EH (cell line): ENCODE measurements around the gene CDC25B.

Experiments
- DNase-seq: peaks from one replicate; pipeline ENCODE4 v3.0.0-alpha.2; 2015; ENCODE audit warnings: low read depth

CDC25B gene

DNA sequence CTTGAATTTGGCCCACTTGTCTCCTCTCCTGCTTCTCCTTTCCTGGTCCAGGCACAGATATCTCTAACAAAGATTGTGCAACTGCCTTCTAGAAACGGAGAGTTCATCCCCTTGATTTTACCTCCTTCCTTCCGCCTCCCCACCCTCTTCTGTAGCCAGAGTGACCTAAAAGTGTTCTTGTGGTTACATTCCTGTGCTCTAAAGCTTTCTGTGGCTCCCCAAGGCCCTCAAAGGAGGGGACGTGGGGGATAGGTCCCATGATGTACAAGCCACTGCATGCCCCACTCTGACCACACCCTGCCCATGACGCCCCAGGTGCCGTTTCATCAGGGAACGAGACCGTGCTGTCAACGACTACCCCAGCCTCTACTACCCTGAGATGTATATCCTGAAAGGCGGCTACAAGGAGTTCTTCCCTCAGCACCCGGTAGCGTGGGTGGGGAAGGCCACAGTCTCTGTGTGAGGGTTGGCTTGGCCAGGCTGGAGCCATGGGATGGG lies 8.2 kb downstream of the CDC25B start:
- no peak for DNase-seq

DNA sequence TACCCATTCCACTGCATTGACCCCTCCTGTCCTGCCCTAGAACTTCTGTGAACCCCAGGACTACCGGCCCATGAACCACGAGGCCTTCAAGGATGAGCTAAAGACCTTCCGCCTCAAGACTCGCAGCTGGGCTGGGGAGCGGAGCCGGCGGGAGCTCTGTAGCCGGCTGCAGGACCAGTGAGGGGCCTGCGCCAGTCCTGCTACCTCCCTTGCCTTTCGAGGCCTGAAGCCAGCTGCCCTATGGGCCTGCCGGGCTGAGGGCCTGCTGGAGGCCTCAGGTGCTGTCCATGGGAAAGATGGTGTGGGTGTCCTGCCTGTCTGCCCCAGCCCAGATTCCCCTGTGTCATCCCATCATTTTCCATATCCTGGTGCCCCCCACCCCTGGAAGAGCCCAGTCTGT lies 8.7 kb downstream of the CDC25B start:
- DNase-seq: no peak

DNA sequence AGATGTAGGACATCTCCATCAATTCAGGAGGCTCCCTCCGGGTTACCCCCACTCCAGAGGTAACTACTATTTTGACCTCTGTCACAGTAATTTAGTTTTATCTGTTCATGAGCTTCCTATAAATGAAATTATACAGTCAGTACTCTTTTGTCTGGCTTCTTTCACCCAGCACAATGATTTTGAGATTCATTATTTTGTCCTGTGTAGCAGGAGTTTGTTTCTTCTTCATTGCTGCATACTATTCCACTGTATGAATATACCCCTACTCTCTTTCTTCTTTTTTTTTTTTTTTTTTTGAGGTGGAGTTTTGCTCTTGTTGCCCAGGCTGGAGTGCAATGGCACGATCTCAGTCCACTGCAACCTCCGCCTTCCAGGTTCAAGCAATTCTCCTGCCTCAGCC lies 12.4 kb downstream of the CDC25B start:
- no peak for DNase-seq

DNA sequence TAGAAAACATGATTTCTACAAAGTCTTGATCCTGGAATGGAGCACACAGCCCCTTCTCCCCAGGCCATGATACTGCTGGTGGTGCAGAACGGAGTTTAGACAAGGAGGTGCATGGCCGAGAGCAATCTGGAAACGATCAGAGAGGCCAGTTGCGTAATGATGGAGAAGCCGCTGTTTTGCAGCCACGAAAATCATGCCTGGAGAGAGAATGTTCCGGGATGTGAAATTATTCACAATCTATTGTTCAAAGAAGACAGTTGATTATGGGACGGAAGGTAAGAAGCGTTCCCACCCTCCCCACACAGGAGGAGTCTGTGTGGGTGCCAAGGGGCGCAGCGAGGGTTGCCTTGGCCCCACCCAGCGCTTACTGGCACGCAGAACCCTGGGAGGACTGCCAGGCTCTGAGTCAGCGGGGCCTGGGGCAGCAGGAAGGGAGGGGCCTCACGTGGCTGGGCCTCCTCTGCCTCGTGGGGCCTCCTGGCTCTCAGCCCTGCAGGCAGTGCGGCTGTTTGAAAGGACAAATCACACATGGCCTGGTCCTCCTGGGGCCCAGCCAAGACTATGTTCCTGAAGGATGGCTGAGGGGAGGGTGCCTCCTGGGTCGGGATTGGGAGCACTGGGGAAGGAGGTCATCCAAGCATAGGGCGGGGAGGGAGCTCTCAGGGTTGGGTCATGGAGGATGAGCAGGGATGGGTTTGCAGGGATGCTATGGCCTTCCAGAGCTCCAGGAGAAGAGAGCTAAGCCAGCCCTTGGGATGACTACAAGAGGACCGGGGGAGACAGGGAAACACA lies 15.6 kb downstream of the CDC25B start:
- DNase-seq: peak; percentile 99

DNA sequence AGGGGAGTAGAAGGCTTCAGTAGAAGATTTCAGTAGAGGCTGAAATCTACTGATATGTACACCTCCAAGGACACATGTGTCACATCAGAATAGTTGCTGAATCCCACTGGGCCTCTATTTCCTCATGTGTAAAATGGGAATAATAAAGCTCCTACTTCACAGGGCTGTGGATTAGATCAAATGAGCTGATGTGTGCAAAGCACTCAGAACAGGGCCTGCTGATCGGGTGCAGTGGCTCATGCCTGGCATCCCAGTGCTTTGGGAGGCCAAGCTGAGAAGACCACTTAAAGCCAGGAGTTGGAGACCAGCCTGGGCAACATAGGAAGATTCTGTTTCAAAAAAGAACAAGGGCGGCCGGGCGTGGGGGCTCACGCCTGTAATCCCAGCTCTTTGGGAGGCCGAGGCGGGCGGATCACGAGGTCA lies 16.2 kb downstream of the CDC25B start:
- DNase-seq: no peak

DNA sequence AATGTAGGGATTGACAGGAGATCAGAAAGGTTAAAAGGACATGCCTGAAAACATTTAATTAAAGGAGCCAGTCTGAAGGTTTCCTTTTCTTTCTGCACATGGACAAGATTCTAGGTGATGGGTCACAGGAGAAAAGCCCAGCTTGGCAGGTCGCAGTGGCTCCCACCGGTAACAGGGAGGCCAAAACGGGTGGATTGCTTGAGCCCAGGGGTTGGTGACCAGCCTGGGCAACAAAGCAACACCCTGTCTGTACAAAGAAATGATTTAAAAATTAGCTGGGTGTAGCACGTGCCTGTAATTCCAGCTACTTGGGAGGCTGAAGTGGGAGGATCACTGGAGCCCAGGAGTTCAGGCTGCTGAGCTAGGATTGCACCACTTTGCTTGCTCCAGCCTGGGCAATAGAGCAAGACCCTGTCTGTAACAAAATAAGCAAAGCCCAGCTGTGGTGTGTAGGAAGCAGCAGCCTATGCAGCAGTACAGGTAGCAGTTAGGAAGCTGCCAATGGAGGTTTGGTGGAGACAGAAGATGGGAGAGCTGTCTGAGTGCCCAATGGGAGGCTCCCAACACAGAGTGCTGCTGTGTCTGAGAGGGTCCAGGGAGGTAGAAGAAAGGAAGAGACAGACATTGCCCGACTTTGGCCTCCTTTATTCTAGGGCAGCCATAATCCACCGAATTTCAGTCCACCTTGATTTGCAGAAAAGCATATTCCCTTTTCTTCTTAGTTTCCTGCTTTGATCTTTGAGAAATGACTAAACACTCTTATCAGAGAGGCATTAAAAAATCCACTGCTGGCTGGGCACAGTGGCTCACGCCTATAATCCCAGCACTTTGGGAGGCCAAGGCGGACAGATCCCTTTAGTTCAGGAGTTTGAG lies 17.1 kb downstream of the CDC25B start:
- DNase-seq: no peak

DNA sequence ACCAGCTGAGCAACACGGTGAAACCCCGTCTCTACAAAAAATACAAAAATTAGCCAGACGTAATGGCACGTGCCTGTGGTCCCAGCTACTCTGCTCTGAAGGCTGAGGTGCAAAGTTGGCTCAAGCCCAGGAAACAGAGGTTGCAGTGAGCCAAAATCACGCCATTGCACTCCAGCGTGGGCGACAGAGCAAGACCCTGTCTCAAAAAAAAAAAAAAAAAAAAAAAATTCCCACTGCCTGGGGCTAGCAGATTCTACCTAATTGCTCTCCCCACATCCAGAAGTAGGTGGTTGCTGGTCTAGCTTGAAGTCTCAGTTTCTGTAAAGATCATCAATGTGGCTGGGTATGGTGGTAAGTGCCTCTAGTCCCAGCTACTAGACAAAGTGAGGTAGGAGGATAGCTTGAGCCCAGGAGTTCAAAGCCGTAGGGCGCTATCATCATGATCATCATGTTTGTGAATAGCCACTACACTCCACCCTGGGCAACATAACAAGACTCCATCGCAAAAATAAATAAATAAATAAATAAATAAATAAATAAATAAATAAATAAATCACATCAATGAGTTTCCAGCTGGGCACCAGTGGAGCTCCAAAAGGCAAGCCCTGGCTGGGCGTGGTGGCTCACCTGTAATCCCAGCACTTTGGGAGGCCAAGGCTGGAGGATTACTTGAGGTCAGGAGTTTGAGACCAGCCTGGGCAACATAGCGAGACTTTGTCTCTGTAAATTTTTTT lies 17.9 kb downstream of the CDC25B start:
- DNase-seq: no peak

DNA sequence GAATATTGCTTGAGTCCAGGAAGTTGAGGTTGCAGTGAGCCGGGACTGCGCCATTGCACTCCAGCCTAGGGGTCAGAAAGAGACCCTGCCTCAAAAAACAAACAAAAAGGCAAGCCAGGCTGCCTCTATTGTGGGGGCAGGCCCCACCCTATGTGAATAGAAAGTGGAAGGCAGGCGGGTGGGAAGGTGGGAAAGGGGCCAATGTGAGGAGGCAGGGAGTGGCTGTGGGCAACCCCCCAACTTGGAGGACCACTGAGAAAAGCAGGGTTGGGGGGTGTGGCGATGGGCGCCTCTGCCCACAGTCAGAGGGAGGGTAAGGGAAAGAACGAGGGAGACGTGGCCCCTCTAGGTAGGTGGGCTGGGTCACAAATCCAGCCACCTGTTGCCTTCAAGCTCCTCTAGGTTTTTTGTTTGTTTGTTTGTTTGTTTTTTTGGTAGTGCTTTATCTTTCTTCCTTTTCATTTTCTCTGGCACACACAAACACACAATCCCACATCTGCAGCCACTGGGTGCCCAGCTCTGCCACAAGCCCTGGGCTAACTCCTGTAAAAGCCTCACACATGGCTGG lies 18.9 kb downstream of the CDC25B start:
- DNase-seq: no peak

DNA sequence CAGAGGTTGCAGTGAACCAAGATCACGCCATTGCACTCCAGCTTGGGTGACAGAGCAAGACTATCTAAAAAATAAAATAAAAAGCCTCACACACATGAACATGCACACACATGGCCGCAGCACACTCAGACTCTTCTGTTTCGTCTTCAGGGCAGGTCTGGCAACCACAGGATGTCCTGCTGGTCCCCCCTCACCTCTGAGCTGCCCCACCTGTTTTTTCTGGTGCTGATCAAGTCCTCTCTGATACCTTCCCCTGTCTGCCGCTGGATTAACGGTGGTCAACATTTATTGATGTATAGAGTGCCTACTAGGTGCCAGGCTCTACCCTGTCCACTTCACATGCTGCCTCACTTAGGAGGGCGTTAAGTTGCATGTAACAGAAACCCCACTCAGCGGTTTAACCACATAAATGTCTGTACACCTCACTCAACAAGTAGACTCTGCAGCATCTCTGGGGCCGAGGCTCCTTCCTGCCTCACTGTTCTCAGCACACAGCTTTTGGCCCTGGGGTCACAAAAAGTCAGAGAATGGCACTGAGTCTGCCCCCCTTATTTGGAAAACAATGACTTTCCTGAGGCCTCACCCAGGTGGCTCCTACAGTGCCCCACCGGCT lies 19.7 kb downstream of the CDC25B start:
- DNase-seq: no peak

DNA sequence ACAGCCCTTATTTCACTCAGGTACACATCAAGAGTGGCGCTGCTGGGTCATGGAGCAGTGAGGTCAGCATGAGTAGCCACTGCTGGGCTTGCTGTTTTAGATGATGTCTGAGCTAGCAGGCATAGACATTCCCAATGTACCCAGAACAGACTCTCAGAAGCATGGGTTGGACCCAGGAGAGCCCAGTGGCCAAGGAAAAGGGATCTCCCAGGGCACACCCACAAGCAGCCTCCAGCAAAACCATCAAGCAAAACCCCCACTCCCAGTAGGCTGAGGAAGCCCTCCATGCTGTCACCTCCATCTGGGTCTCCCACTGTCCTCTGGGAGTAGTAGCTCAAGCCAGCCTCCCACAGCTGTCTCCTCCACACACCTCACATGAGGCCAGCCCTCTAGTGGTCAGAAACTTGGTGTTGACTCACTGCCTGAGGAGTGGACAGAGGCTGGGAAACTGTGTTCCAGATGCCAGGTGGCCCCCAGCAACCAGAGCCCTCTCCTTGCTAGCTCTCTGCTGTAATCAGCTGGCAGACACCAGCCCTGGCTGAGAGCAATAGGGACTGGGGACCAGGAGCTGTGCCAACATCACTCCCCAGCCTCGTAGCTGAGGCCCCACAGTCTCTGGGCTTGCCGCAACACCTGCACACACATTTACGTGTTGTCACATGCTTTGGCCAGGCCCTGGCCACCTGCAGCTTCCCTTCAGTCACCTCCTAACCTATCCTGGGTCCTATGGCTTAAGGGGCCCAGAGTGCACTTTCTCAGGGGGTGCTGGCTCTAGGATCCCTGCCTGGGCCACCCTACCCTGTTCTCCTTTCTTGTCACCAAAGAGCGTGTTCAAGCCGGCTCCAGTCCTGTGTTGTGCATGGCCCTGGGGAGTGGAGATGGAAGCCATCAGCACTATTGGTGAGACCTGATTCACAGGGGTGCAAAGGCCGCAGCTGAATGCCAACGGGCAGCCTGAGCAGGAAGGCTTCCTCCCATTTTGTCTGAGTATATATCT lies 22.3 kb downstream of the CDC25B start:
- DNase-seq: peak; percentile 86

DNA sequence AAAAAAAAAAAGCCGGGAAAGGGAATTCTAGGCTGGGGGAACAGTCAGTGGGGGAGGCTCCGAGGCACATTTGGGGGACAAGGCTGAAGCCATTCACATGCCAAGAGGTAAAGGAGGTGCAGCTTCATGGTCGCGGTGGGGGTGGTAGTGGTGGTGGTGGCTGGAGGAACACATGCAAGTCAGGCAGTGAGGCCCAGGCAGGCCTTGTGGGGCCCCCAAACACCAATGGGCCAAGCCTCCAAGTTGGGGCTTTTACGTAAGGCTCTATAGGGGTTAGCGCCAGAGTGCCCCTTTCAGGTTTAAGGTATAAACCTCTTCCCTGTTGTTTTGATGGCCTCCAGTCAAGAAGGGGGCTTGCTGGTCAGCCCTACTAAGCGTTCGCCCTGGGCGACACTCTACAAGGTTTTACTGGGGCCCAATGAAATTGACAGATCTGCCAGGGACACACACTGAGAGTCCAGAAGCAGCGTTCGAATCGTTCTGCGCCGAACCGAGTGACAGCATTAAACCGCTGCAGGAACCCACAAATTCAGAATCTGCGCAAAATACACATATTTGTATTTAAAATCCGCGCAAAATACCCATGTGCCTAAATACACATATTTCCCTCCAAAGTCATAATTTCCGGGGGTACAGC lies 23.4 kb downstream of the CDC25B start:
- DNase-seq: no peak

DNA sequence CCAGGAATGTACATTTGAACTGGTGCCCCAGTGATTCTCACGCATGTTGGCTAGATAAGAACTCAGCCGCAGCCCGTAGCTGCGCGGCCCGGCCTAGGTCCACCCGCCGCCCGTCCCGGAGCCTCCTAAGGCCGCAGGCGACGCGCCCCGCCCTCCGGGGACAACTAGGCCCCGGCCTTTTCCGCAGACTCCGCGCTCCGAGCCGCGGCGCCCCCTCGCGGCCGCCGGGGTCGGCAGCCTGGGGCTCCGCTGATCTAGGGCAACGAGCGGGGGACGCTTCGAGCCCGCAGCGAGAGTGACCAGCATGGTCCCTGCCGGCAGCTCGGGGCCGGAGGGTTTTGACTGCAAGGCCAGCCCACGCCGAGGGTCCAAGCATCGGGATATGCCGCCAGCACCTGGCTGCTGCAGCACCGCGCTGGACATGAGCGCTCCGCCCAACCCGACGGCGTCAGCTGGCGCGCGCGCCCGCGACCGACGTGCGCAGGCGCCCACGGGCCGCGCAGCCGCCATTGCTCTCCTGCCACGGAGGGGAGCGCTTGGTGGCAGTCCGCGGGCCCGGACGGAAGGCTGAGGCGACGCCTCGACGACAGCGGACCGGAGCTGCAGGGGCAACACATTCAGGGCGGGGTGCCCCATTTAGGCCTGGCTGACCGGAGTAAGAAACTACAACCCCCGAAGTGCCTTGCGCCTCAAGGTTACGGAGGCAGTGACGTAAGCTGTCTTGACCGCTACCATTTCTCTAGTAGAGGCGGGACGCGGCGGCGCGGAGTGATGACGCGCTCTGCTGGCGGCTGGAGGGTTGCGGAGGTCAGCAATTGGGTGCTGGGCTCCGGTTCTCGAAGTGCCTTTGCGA lies 24.2 kb downstream of the CDC25B start, which contains the start of gene AP5S1:
AP5S1 (plus strand) TSS at position 500 of the 853 bp plus-strand sequence. CDS start 1,571 bp downstream, outside the sequence.
- peak; percentile 95 for DNase-seq

DNA sequence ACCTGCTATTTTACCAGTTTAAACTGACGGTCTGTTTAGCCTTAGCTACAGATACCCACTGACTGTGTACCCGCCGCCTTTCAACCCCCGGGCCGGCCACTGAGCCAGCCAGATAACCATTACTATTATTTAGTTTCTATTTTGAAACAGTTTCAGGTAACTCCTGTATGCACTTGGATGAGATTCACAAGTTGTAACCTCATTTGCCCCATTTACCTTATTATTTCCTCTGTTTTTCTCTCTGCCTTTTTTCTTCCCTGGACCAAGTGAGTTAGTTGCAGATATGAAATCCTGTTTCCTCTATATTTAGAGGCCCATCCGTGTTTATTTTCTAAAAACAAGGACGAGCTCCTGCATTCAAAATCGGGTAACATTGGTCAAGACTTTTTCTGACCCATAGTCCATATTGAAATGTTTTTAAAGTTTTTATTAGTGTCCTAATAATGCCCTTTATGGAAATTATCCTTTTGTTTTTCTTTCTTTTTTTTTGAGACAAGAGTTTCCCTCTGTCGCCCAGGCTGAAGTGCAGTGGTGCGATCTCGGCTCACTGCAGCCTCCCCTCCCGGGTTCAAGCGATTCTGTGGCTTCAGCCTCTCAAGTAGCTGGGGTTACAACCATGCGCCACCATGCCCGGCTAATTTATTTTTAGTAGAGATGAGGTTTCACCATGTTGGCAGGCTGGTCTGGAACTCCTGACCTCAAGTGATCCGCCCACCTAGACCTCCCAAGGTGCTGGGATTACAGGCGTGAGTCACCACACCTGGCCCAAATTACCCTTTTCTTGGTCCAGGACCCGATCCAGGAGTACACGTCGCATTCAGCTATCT lies 25.0 kb downstream of the CDC25B start:
- DNase-seq: no peak

DNA sequence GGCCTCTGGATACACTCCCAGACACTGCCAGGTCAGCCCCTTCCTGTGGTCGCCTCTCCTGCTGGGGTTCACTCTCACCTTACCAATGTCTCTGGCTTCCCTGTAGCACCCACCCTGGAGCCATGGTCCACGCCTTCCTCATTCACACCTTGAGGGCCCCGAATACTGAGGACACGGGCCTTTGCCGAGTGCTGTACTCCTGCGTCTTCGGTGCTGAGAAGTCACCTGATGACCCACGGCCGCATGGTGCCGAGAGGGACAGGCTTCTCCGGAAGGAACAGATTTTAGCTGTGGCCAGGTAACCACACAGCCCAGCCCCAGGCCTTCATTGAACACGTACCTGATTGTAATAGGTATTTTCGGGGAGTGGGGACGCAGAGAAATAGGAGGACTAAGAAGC lies 25.9 kb downstream of the CDC25B start:
- no peak for DNase-seq

DNA sequence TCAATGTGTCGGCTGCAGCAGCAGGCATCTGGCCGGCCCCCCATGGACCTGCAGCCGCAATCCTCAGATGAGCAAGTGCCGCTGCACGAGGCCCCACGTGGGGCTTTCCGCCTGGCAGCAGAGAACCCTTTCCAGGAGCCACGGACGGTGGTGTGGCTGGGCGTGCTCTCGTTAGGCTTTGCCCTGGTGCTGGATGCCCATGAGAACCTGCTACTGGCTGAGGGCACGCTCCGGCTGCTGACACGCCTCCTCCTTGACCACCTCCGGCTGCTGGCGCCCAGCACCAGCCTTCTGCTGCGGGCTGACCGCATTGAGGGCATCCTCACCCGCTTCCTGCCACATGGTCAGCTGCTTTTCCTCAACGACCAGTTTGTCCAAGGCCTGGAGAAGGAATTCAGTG lies 27.8 kb downstream of the CDC25B start:
- DNase-seq: no peak

DNA sequence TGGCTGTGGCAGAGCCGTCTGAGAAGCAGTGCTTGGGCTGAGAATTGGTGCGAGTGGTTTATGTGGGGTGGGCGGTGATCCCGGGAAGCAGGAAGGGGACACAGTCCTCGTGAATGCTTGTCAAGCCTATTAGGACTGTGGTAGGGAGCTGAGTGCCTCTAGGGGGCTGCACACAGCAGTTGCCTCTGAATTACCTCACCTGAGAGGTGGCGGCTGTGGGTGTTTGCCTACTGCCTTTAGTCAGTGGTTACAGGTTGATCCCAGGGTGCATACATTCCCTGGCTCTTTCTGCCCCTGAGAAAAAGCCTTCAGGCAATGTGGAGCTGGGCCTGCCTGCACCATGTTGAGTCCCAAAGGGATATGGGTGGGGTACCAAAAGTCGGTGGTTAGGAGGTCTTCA lies 29.4 kb downstream of the CDC25B start:
- no peak for DNase-seq

DNA sequence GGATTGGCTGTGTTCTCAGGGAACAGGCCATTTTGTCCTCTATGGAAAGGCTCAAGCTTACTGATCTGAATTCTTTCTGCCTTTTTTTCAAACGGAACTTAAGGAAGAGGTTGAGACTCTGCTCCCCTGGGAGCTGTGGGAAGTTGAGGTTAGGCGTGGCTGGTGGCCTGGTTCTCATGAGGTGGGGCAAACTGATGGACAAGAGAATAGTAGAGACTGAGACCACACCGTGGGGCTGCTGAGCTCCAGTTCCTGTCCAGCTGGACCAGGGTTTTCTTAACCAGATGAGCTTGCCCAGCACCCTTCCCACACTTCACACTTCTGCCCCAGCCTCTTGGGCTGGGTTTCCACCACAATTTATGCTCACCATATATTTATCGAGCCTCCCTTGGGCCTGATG lies 30.3 kb downstream of the CDC25B start:
- no peak for DNase-seq

DNA sequence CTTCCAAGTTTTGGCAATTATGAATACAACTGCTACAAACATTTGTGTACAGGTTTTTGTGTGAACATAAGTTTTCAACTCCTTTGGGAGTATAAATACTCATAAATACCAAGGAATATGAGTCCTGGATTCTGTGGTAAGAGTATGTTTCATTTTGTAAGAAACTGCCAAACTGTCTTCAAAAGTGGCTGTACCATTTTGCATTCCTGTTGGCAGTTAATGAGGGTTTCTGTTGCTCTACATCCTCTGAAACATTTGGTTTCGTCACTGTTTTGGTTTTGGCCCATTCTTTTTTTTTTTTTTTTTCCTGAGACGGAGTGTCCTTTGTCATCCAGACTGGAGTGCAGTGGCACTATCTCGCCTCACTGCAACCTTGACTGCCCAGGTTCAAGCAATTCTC lies 32.7 kb downstream of the CDC25B start:
- DNase-seq: peak; percentile 27
